Right ventricle myocardium inferior (tissue), 1 donor: ENCODE measurements around the gene AFG1L. TPM values are rescaled to one million over a fixed set of nuclear protein-coding genes. Genes with fewer than 3 reads are reported as not detected.
A peak's percentile ranks its signal among the peaks of the same experiment; 100 is the strongest.

Experiments used
- ATAC-seq: fragments of 200-7000 bp; cut with Tn5 transposase; one replicate; pipeline ENCODE4 v1.9.1; 2020; ENCODE audit warnings: mild to moderate bottlenecking, moderate library complexity
- DNase-seq: peaks from one replicate; pipeline ENCODE4 v3.0.0; 2021; ENCODE audit errors: missing footprints
- intact Hi-C: fragments of 100-400 bp; cut with DNase I; formaldehyde crosslinking; loops from one replicate; pipeline ENCODE4 v1.11.0; 2022
- total RNA-seq: library from RNA; stranded (reverse); fragmentation: NEBNext Ultra II Directional; extraction: Animal tissue kit (Norgen Biotek cat#: 25700); gene quantifications from one replicate; pipeline ENCODE4 v1.2.1, GENCODE V29; 2021
- donor health status: DM: no; HTN: yes; CAD: no; lungs with severe emphysema.

AFG1L gene
- total RNA-seq, 1 donor from 2014 or later, result 15.7 TPM

- intact Hi-C loops, result no loop called here
- no peak for ATAC-seq
- DNase-seq, result no peak
Observed at GRCh38 chr6:108473197-108473596, 178.3 kb downstream of the AFG1L start.

DNA sequence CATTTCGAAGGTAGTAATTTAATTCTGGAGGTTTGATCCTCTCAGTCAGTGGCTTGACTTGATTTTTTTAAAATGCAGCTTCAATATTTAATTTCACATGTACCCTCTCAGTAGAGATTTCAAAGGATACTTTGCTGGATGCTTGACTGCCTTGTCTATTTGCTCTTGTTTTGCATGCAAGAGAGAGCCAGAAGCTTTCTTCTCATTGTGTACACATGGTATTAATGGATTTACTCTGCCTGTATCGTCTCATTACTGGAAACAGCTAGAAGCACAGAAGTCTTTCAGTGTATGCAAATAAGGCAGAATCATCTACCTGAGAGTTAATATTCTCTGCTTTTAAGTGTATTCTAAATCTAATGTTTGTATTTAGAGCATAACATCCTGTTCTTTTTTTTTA, 181.5 kb downstream of the AFG1L start:
- intact Hi-C loops, result no loop called here
- DNase-seq, result no peak
- ATAC-seq, result no peak

DNA sequence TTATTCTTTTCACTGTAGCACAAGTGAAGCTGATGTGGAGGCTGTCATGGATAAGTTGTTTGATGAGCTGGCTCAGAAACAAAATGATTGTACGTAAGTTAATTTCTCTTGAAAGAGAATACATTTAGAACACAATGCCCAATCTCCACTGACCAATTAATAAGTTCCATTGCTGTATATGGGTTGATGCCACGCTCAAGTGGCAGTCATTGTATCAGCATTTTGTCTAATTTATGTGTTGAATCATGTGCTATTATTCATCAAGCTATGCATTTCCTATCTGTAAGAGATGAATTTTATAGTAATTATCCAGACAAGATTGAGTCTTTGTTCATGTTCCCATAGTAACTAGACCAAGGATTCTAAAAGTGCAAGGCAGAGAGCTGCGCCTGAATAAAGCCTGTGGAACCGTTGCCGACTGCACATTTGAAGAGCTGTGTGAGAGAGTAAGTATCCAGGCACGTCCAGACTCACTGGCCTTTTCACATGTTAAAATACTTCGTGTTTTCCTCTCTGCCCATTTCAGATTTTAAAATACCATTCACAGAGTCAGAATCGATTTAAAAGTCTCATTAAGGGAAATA, 182.1 kb downstream of the AFG1L start:
- DNase-seq, result no peak
- intact Hi-C loops, result no loop called here
- ATAC-seq, result no peak

- ATAC-seq (no peak), DNase-seq (no peak)
- intact Hi-C loops, result no loop called here
Observed at GRCh38 chr6:108482559-108482958, 187.7 kb downstream of the AFG1L start.

DNA sequence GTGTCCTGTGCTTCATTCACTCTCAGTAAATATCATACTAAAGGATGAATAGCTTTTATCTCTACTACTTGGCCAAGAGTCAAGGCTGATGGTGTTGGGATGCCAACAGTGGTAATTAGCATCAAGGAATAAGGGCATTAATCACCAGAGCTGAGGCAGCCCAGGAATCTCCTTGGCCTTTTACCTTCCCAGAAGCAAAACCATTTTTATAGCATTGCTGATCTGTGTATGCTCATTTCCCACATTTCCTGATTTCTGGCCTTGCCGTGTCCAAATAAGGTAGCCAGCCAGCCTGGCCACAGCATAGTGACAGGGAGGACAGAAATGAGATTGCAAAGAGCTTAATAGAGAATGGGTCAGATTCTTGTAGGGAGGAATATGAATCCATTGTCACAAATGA, 189.2 kb downstream of the AFG1L start:
- DNase-seq (no peak), ATAC-seq (no peak)
- intact Hi-C loops, result no loop called here

GRCh38 chr6:108489699-108490098, 194.8 kb downstream of the AFG1L start:
- no peak for ATAC-seq
- no peak for DNase-seq
- intact Hi-C loops, result loop anchor here (5.0 kb wide), 1 partner anchor 377 kb away; no protein-coding TSS in a partner anchor

DNA sequence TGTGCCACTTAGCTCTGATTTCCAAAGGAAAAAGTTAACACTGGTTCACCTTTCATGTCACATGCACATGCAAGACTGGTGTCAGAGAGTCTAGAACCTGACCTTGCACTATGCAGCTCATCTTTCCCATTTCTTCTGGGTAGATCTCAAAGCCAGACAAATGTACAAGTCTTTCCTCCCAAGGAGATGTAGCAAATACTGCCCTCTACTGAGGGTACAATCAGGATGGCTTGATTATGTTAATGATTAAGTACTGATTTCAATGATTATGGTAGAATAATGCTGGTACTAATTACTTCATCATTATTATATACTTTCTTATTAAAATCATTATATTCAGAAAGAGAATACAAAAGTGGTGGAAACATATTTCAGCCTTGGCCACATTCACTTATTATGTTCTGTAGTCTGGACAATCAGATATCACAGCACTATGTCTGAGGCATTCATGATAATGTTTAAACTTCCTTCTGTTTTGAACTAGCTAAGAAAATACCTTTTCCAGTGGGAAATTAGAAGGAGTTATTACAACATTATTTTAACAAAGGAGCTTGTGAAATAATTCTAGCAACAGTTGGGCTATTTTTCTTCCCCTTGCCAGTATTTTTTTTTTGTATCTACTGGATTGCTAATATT, 197.4 kb downstream of the AFG1L start:
- ATAC-seq (no peak), DNase-seq (no peak)
- intact Hi-C loops, result loop anchor here (5.0 kb wide), 1 partner anchor 380 kb away; no protein-coding TSS in a partner anchor

DNA sequence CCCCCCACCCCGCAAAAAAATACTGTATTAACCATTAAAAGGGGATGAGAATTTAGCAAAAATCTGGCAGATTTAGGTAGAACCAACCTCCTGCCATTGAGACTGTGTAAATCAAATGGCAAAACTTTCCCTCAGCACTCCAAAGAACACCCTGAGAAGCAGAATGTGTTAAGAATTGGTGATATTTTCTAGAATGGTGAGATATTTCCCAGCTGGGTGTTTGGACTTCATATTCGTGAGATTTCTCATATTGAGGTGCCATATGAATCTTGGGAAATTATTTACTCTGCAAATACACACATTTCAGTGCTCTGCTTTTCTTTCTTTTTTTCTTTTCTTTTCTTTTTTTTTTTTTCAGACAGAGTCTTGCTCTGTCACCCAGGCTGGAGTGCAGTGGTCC, 199.6 kb downstream of the AFG1L start:
- intact Hi-C loops, result loop anchor here (5.0 kb wide), 1 partner anchor 382 kb away; no protein-coding TSS in a partner anchor
- DNase-seq, result no peak
- ATAC-seq, result no peak

- intact Hi-C loops, result no loop called here
- DNase-seq (no peak), ATAC-seq (no peak)
Observed at GRCh38 chr6:108497883-108498282, 203.0 kb downstream of the AFG1L start.

DNA sequence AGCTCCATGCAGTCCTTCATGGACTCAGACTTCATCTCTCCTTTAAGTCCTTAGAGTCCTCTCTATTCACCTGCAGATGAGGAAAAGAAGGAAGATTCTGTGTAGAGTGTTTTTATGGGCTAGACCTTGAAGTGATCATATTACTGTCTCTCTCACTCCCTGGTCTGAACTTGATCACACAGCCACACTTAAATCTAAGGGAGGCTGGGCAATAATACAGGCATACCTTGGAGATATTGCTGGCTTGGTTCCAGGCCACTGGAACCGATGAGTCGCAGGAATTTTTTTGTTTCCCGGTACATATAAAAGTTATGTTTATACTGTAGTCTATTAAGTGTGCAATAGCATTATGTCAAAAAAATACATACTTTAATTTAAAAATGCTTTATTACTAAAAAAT, 206.7 kb downstream of the AFG1L start:
- ATAC-seq, result no peak
- DNase-seq, result no peak
- intact Hi-C loops, result no loop called here

- no peak for ATAC-seq
- no peak for DNase-seq
- intact Hi-C loops, result no loop called here
Observed at GRCh38 chr6:108502832-108503231, 208.0 kb downstream of the AFG1L start.

DNA sequence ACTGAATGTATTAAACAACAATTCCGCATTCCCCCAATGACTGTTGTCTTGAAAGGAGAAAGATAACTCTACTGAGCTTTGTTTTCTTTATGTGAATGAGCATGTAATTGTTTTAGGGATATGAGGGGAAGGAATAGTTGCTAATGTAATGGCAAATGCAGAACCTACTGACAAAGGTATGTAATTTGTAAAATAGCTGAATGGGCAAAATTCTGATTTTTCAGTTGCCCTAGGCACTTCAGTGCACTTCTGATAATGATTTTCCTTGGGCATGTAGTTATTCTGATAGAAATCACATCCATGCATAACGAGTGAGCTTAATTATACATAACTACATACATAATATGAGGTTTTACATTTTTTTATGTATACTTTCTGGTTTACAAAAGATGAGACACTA, 212.5 kb downstream of the AFG1L start:
- intact Hi-C loops, result no loop called here
- no peak for DNase-seq
- ATAC-seq, result no peak

GRCh38 chr6:108510461-108511319, 215.8 kb downstream of the AFG1L start:
- intact Hi-C loops, result no loop called here
- ATAC-seq (no peak), DNase-seq (no peak)

GRCh38 chr6:108518714-108519576, 224.1 kb downstream of the AFG1L start:
- no peak for ATAC-seq
- DNase-seq, result no peak
- intact Hi-C loops, result no loop called here

DNA sequence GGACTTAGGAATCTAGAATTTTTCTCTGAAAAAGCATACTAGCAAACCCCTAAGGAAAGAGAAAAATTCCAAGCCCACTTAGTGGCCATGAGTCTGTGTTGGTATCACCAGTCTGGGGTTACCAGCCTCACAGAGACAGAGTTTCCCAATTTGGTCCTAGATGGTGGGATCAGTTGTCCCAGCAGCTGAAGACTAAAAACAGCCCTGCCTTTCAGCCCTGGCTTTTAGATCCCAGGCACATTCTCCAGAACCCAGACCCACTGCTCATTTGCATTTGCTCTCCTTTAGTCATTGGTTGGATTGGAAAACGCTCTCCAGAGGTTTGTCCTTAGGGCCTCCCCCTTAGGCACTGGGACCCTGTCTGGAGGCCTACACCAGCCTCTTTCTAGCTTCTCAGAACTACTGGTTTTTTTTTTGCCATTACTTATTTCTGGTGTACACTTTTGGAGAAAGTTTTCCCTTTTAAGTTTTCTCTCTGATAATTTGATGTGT, 226.8 kb downstream of the AFG1L start:
- intact Hi-C loops, result loop anchor here (10.0 kb wide), 1 partner anchor 847 kb away; no protein-coding TSS in a partner anchor
- no peak for ATAC-seq
- no peak for DNase-seq

GRCh38 chr6:108523697-108524096, 228.8 kb downstream of the AFG1L start:
- DNase-seq (no peak), ATAC-seq (no peak)
- intact Hi-C loops, result loop anchor here (10.0 kb wide), 1 partner anchor 849 kb away; no protein-coding TSS in a partner anchor

- ATAC-seq (no peak), DNase-seq (no peak)
- intact Hi-C loops, result loop anchor here (1.0 to 10.0 kb wide), 3 partner anchors 412 to 850 kb away; no protein-coding TSS in a partner anchor
Observed at GRCh38 chr6:108524528-108525248, 229.8 kb downstream of the AFG1L start.

- peak; percentile 39 for ATAC-seq
- no peak for DNase-seq
- intact Hi-C loops, result loop anchor here (5.0 to 10.0 kb wide), 2 partner anchors 549 to 852 kb away; no protein-coding TSS in a partner anchor
Observed at GRCh38 chr6:108526739-108527174, 231.9 kb downstream of the AFG1L start.
